ENCODE results near the gene LRRC40.
"Not testable (repeated sequence)": the region's sequence is repeated elsewhere in the genome, so short reads cannot be mapped to it uniquely, and the experiment has no call there.

LRRC40 gene

GRCh38 chr1:70200065-70200464, 5.3 kb downstream of the LRRC40 start:
- DNase-seq: no peak

- DNase-seq: no peak
Observed at GRCh38 chr1:70196333-70196732, 9.0 kb downstream of the LRRC40 start.

GRCh38 chr1:70195342-70195741, 10.0 kb downstream of the LRRC40 start:
- DNase-seq: no peak

- no peak for DNase-seq
Observed at GRCh38 chr1:70194601-70195000, 10.8 kb downstream of the LRRC40 start.

GRCh38 chr1:70192446-70192845, 12.9 kb downstream of the LRRC40 start:
- DNase-seq: not testable (repeated sequence)

- DNase-seq: no peak
Observed at GRCh38 chr1:70190180-70190579, 15.2 kb downstream of the LRRC40 start.

- no peak for DNase-seq
Observed at GRCh38 chr1:70188522-70188921, 16.9 kb downstream of the LRRC40 start.

- DNase-seq: not testable (repeated sequence)
Observed at GRCh38 chr1:70185181-70185580, 20.2 kb downstream of the LRRC40 start.

GRCh38 chr1:70171512-70171911, 33.9 kb downstream of the LRRC40 start:
- DNase-seq: no peak

GRCh38 chr1:70169018-70169839, 36.1 kb downstream of the LRRC40 start:
- no peak for DNase-seq

GRCh38 chr1:70168283-70168682, 37.1 kb downstream of the LRRC40 start:
- no peak for DNase-seq

- DNase-seq: no peak
Observed at GRCh38 chr1:70164350-70164749, 41.0 kb downstream of the LRRC40 start.

- DNase-seq: no peak
Observed at GRCh38 chr1:70156529-70157120, 48.8 kb downstream of the LRRC40 start.

- no peak for DNase-seq
Observed at GRCh38 chr1:70153739-70154138, 51.6 kb downstream of the LRRC40 start.

- DNase-seq: no peak
Observed at GRCh38 chr1:70150444-70150843, 54.9 kb downstream of the LRRC40 start.

- DNase-seq: no peak
Observed at GRCh38 chr1:70146488-70146887, 58.9 kb downstream of the LRRC40 start.

- no peak for DNase-seq
Observed at GRCh38 chr1:70143048-70143659, 62.2 kb downstream of the LRRC40 start.

- DNase-seq: no peak
Observed at GRCh38 chr1:70142075-70142474, 63.3 kb downstream of the LRRC40 start.

- no peak for DNase-seq
Observed at GRCh38 chr1:70140894-70141293, 64.5 kb downstream of the LRRC40 start.

GRCh38 chr1:70140343-70140742, 65.0 kb downstream of the LRRC40 start:
- DNase-seq: no peak

GRCh38 chr1:70134148-70134547, 71.2 kb downstream of the LRRC40 start:
- DNase-seq: no peak

- no peak for DNase-seq
Observed at GRCh38 chr1:70117046-70117445, 88.3 kb downstream of the LRRC40 start.

- no peak for DNase-seq
Observed at GRCh38 chr1:70115315-70115714, 90.1 kb downstream of the LRRC40 start.

GRCh38 chr1:70112838-70113237, 92.5 kb downstream of the LRRC40 start:
- DNase-seq: no peak
